Esophagus muscularis mucosa (tissue), 3 donors: ENCODE results near the gene GPS1.

Source experiments
- CTCF ChIP-seq, 3 experiments: fragments of 200-600 bp in 2 of 3; fragments of 450-650 bp in 1 of 3; sonication (generic) in 2 of 3; IDR thresholded peaks; one replicate each; pipeline ENCODE4 v1.5.1; 2017 to 2019; ENCODE audit warnings: antibody characterized with exemption in 3 of 3, mild to moderate bottlenecking in 2 of 3, moderate library complexity in 1 of 3
- EP300 ChIP-seq: sonication (generic); formaldehyde crosslinking; IDR thresholded peaks from one replicate; pipeline ENCODE4 v1.6.1; 2017; ENCODE audit warnings: antibody characterized with exemption

GRCh38 chr17:82007228-82007494, 44.5 kb upstream of the GPS1 start:
- TF ChIP-seq EP300, result no peak
- TF ChIP-seq CTCF (IDR thresholded peaks at IDR 0.05), result no peak
